A549 (cell line): ENCODE data around the gene NDUFA13. TPM values are rescaled to one million over a fixed set of nuclear protein-coding genes. Genes with fewer than 3 reads are reported as not detected.

Experiments
- ATAC-seq, 2 experiments: fragments of 200-7000 bp in 1 of 2; fragments of >200 bp in 1 of 2; cut with Nextera tagmentation in 1 of 2; cut with Tn5 transposase in 1 of 2; 3 replicates each; pipeline versions ENCODE4 v1.8.0 to v1.9.1; 2018 to 2020; ENCODE audit warnings: mild to moderate bottlenecking in 1 of 2, moderate library complexity in 1 of 2
- CTCF ChIA-PET: fragments of 300-600 bp; sonication (Branson Sonifier 250); formaldehyde crosslinking; extraction: SDS; loops from one replicate; lab custom pipeline; 2021; ENCODE audit warnings: antibody characterized with exemption, inconsistent platforms; lab: Yijun Ruan, JAX
- POLR2A ChIA-PET: fragments of 350-600 bp; formaldehyde crosslinking; extraction: SDS; loops from one replicate; lab custom pipeline; 2021; ENCODE audit warnings: antibody characterized with exemption, inconsistent platforms; lab: Yijun Ruan, JAX
- DNase-seq, 2 experiments: peaks; one replicate each; pipeline versions ENCODE4 v3.0.0 to v3.0.0-alpha.2; 2011 to 2016; ENCODE audit warnings: low read depth in 1 of 2, low spot score in 1 of 2
- FAIRE-seq: peaks from 2 replicates; lab custom pipeline; 2011; peaks lifted over from hg19 to GRCh38; lab: Jason Lieb, UNC
- H3K27ac ChIP-seq, 2 experiments: fragments of >200 bp; sonication (Bioruptor Twin); formaldehyde crosslinking; 3 replicates each; pipeline ENCODE4 v1.5.1; 2016 to 2017
- H3K4me1 ChIP-seq: fragments of >200 bp; sonication (Bioruptor Twin); formaldehyde crosslinking; 3 replicates; pipeline ENCODE4 v1.6.1; 2016
- H3K4me2 ChIP-seq: fragments of >200 bp; sonication (Bioruptor Twin); formaldehyde crosslinking; 3 replicates; pipeline ENCODE4 v1.6.1; 2016
- H3K4me3 ChIP-seq: fragments of >200 bp; sonication (Bioruptor Twin); formaldehyde crosslinking; 3 replicates; pipeline ENCODE4 v1.5.1; 2016
- H3K9me3 ChIP-seq: fragments of >200 bp; sonication (Bioruptor Twin); formaldehyde crosslinking; 3 replicates; pipeline ENCODE4 v1.6.1; 2016
- ATOH8 ChIP-seq: fragments of 250-450 bp; sonication (Bioruptor Pico); IDR thresholded peaks from 2 replicates; pipeline ENCODE4 v1.5.0; 2020; ENCODE audit warnings: low read depth, mild to moderate bottlenecking, moderate library complexity
- BCL3 ChIP-seq: fragments of >200 bp; sonication (Bioruptor Twin); formaldehyde crosslinking; IDR thresholded peaks from 3 replicates; pipeline ENCODE4 v1.6.1; 2016
- BHLHE40 ChIP-seq: IDR thresholded peaks from 2 replicates; pipeline ENCODE4 v1.6.1; 2012; ENCODE audit warnings: low read depth, low read length, inconsistent platforms
- CBX2 ChIP-seq: fragments of 200-600 bp; sonication (generic); IDR thresholded peaks from 2 replicates; pipeline ENCODE4 v1.6.1; 2016; ENCODE audit warnings: low read depth, mild to moderate bottlenecking, borderline replicate concordance
- CHD4 ChIP-seq: fragments of 200-600 bp; sonication (generic); IDR thresholded peaks from 2 replicates; pipeline ENCODE4 v1.6.1; 2016; ENCODE audit warnings: antibody characterized with exemption, mild to moderate bottlenecking, borderline replicate concordance
- EP300 ChIP-seq, 2 experiments: fragments of >200 bp; sonication (Bioruptor Twin); formaldehyde crosslinking; IDR thresholded peaks; 2 replicates in 1 of 2; 3 replicates in 1 of 2; pipeline ENCODE4 v1.6.1; 2016 to 2017
- FOSL2 ChIP-seq, 2 experiments: fragments of 450-650 bp in 1 of 2; fragments of >200 bp in 1 of 2; sonication (Bioruptor Twin) in 1 of 2; formaldehyde crosslinking; IDR thresholded peaks; 2 replicates each; pipeline versions ENCODE4 v1.5.0 to v1.6.1; 2016 to 2020; ENCODE audit warnings: mild to moderate bottlenecking in 1 of 2, moderate library complexity in 1 of 2
- FOXS1 ChIP-seq: fragments of 250-450 bp; sonication (Bioruptor Pico); IDR thresholded peaks from 2 replicates; pipeline ENCODE4 v1.5.0; 2020; ENCODE audit warnings: mild to moderate bottlenecking, moderate library complexity
- HMGXB4 ChIP-seq: fragments of 250-450 bp; sonication (Bioruptor Pico); IDR thresholded peaks from 2 replicates; pipeline ENCODE4 v1.5.0; 2021; ENCODE audit warnings: mild to moderate bottlenecking, moderate library complexity, borderline replicate concordance
- KDM5A ChIP-seq: fragments of 200-600 bp; sonication (generic); IDR thresholded peaks from 2 replicates; pipeline ENCODE4 v1.6.1; 2016; ENCODE audit warnings: antibody characterized with exemption, mild to moderate bottlenecking
- NPAS2 ChIP-seq: fragments of 250-450 bp; sonication (Bioruptor Pico); IDR thresholded peaks from 2 replicates; pipeline ENCODE4 v1.8.0; 2022; ENCODE audit warnings: mild to moderate bottlenecking, moderate library complexity, borderline replicate concordance
- NR3C1 ChIP-seq: fragments of >200 bp; sonication (Bioruptor Twin); formaldehyde crosslinking; IDR thresholded peaks from 3 replicates; pipeline ENCODE4 v1.6.1; 2017
- POLR2A ChIP-seq: IDR thresholded peaks from 2 replicates; pipeline ENCODE4 v1.6.1; 2012; ENCODE audit warnings: mild to moderate bottlenecking, low read length
- TP53 ChIP-seq: fragments of 250-450 bp; sonication (Bioruptor Pico); IDR thresholded peaks from 2 replicates; pipeline ENCODE4 v1.5.0; 2021; ENCODE audit warnings: mild to moderate bottlenecking, moderate library complexity
- ZC3H11A ChIP-seq: fragments of 450-650 bp; IDR thresholded peaks from 2 replicates; pipeline ENCODE4 v1.6.1; 2014; ENCODE audit warnings: antibody characterized with exemption, mild to moderate bottlenecking
- WGBS: methylation state at CpG from one replicate; pipeline ENCODE4 v1.1.6; 2017; ENCODE audit errors: missing lambda C conversion rate; 5-methylcytosine and 5-hydroxymethylcytosine counted together
- polyA plus RNA-seq, 4 experiments: library from polyadenylated mRNA; depleted of rRNA in 3 of 4; stranded (reverse); fragments of >200 nt; fragmentation: RNase III in 1 of 4; extraction: RNeasy Plus Mini Kit Qiagen cat#74134 plus additional on column Dnase treatment in 1 of 4; gene quantifications; 2 replicates in 3 of 4; 3 replicates in 1 of 4; pipeline ENCODE4 v1.2.3, GENCODE V29; 2011 to 2017
- TF ChIP-seq, protein P1 (sequence below): IDR thresholded peaks from 2 replicates; pipeline ENCODE4 v1.6.1; 2012
- TF ChIP-seq, protein P2 (sequence below): fragments of 200-600 bp; sonication (generic); IDR thresholded peaks from 2 replicates; pipeline ENCODE4 v1.6.1; 2016; ENCODE audit warnings: antibody characterized with exemption, mild to moderate bottlenecking, moderate library complexity
- TF ChIP-seq, protein P3 (sequence below): fragments of 150-350 bp; IDR thresholded peaks from 2 replicates; pipeline ENCODE4 v1.6.1; 2014; ENCODE audit warnings: low read depth, mild to moderate bottlenecking, low read length
- TF ChIP-seq, protein P4 (sequence below): fragments of >200 bp; sonication (Bioruptor Twin); formaldehyde crosslinking; IDR thresholded peaks from 3 replicates; pipeline ENCODE4 v1.5.1; 2016

NDUFA13 gene
- polyA plus RNA-seq, 2 of the 4 experiments (the other 2 are of a cell fraction): 197 to 253 TPM

- no peak for TF ChIP-seq ATOH8 (CRISPR knock-in tag)
- no peak for TF ChIP-seq BHLHE40
- TF ChIP-seq, protein P1, sequence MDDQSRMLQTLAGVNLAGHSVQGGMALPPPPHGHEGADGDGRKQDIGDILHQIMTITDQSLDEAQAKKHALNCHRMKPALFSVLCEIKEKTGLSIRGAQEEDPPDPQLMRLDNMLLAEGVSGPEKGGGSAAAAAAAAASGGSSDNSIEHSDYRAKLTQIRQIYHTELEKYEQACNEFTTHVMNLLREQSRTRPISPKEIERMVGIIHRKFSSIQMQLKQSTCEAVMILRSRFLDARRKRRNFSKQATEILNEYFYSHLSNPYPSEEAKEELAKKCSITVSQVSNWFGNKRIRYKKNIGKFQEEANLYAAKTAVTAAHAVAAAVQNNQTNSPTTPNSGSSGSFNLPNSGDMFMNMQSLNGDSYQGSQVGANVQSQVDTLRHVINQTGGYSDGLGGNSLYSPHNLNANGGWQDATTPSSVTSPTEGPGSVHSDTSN: no peak
- TF ChIP-seq CBX2: no peak
Observed at GRCh38 chr19:19525611-19526380, 9.8 kb downstream of the NDUFA13 start (continued).

DNA sequence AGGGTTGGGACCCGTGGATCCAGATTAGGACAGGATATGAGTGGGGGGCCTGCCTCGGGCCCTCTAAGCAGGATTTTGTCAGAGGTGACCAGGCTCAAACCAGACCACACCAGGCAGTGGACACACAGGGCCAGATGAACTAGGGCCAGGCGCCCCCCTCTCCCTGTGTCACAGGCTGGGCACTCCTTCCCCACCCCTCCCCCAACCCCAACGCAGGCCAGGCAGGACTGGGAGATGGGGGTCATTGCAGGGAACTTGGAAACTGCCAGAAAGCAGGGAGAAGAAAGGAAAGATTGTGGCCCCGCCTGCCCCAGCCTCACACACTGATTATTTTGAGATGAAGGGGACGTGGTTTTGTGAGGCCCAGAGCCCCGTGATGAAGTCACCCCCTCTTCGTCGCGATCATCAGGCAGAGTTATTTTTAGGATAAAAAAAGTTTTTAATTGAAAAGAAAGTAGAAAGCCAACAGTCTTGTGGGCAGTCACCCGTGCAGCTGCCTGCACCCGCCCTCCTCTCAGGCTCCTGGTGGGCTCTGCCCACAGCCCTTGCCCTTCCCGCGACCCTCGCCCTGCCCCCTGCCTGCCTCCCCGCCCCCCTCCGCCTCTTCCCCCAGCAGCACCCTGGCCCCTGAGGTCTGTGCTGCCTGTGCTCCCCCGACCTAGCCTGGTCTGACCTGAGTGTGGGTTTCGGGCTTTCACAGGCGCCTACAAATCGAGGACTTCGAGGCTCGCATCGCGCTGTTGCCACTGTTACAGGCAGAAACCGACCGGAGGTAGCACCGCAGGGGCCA lies 10.8 kb downstream of the NDUFA13 start:
- FAIRE-seq (no peak), DNase-seq (no peak), ATAC-seq (no peak)
- ChIA-PET POLR2A (no interaction called here), CTCF (interaction anchor here (6.4 kb wide), 1 partner anchor 26 kb away, joined by 79 read pairs; no protein-coding TSS in a partner anchor)
- Histone ChIP-seq H3K4me2 (no peak overlapping the region), H3K4me3 (no peak overlapping the region), H3K9me3 (no peaks in the 10 kb centered on the region), H3K4me1 (no peaks in the 10 kb centered on the region), H3K27ac (no peak overlapping the region)
- TF ChIP-seq FOXS1 (CRISPR knock-in tag): no peak
- no peak for TF ChIP-seq NR3C1
- TF ChIP-seq, protein P2, sequence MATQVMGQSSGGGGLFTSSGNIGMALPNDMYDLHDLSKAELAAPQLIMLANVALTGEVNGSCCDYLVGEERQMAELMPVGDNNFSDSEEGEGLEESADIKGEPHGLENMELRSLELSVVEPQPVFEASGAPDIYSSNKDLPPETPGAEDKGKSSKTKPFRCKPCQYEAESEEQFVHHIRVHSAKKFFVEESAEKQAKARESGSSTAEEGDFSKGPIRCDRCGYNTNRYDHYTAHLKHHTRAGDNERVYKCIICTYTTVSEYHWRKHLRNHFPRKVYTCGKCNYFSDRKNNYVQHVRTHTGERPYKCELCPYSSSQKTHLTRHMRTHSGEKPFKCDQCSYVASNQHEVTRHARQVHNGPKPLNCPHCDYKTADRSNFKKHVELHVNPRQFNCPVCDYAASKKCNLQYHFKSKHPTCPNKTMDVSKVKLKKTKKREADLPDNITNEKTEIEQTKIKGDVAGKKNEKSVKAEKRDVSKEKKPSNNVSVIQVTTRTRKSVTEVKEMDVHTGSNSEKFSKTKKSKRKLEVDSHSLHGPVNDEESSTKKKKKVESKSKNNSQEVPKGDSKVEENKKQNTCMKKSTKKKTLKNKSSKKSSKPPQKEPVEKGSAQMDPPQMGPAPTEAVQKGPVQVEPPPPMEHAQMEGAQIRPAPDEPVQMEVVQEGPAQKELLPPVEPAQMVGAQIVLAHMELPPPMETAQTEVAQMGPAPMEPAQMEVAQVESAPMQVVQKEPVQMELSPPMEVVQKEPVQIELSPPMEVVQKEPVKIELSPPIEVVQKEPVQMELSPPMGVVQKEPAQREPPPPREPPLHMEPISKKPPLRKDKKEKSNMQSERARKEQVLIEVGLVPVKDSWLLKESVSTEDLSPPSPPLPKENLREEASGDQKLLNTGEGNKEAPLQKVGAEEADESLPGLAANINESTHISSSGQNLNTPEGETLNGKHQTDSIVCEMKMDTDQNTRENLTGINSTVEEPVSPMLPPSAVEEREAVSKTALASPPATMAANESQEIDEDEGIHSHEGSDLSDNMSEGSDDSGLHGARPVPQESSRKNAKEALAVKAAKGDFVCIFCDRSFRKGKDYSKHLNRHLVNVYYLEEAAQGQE: no peak
- TF ChIP-seq ZC3H11A: no peak
- no peak for TF ChIP-seq CHD4
- TF ChIP-seq EP300 (IDR thresholded peaks at IDR 0.05): no peak
- TF ChIP-seq, protein P3, sequence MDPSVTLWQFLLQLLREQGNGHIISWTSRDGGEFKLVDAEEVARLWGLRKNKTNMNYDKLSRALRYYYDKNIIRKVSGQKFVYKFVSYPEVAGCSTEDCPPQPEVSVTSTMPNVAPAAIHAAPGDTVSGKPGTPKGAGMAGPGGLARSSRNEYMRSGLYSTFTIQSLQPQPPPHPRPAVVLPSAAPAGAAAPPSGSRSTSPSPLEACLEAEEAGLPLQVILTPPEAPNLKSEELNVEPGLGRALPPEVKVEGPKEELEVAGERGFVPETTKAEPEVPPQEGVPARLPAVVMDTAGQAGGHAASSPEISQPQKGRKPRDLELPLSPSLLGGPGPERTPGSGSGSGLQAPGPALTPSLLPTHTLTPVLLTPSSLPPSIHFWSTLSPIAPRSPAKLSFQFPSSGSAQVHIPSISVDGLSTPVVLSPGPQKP: no peak
- TF ChIP-seq TP53 (CRISPR knock-in tag): no peak
- no peak for TF ChIP-seq NPAS2 (CRISPR knock-in tag)
- TF ChIP-seq, protein P4, sequence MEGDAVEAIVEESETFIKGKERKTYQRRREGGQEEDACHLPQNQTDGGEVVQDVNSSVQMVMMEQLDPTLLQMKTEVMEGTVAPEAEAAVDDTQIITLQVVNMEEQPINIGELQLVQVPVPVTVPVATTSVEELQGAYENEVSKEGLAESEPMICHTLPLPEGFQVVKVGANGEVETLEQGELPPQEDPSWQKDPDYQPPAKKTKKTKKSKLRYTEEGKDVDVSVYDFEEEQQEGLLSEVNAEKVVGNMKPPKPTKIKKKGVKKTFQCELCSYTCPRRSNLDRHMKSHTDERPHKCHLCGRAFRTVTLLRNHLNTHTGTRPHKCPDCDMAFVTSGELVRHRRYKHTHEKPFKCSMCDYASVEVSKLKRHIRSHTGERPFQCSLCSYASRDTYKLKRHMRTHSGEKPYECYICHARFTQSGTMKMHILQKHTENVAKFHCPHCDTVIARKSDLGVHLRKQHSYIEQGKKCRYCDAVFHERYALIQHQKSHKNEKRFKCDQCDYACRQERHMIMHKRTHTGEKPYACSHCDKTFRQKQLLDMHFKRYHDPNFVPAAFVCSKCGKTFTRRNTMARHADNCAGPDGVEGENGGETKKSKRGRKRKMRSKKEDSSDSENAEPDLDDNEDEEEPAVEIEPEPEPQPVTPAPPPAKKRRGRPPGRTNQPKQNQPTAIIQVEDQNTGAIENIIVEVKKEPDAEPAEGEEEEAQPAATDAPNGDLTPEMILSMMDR: no peak
- no peak for TF ChIP-seq POLR2A
- TF ChIP-seq BCL3: no peak
- TF ChIP-seq HMGXB4 (CRISPR knock-in tag): no peak
- TF ChIP-seq FOSL2 (IDR thresholded peaks at IDR 0.05): no peak
- no peak for TF ChIP-seq FOSL2 (CRISPR knock-in tag; IDR thresholded peaks at IDR 0.05)
- TF ChIP-seq KDM5A: no peak
- WGBS: 90% methylated on average over 14 of the region's 28 CpGs
